ENCODE results near the gene PIGV. TPM values are rescaled to one million over a fixed set of nuclear protein-coding genes. Genes with fewer than 3 reads are reported as not detected.

The PIGV gene
- total RNA-seq, 1 experiment from 2014 or later = 7.5 TPM

DNA sequence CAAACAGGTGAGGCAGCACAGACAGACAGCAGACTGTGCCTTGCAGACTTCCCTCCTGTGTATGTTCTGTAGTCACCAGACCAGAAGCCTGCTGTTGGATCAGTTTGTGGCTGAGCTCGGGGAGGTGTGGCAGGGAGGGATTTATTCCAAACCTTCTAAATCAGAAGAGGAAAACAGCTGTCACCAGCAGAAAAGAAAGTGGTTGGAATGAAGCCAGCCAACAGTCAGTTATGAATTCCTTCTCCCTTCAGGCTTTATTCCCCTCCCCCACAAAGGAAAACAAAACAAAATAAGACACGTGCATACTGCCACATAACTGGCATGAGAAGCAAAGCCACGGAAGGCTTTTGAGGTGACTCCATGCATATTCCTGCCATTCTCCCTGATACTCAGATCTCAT lies 19.0 kb upstream of the PIGV start:
- Histone ChIP-seq H3K23ac (ENCODE audit: insufficient read length, low read depth, low read length) (no peak overlapping the region), H3K23me2 (ENCODE audit: insufficient read length, low read depth, low read length, poor library complexity, severe bottlenecking) (no peaks in the 10 kb centered on the region), H2AK5ac (ENCODE audit: insufficient read length, low read length) (no peak overlapping the region), H4K20me1 (ENCODE audit: control insufficient read depth, insufficient read depth, insufficient read length) (no peaks in the 10 kb centered on the region), H3K4me2 (ENCODE audit: insufficient read depth, insufficient read length, low read length) (no peak overlapping the region), H3K27ac (ENCODE audit: insufficient read length, low read depth, low read length) (no peak overlapping the region), H2BK120ac (ENCODE audit: low read depth, low read length, poor library complexity, severe bottlenecking) (no peak overlapping the region), H3K18ac (ENCODE audit: insufficient read length, low read depth, low read length) (no peak overlapping the region), H3K56ac (ENCODE audit: insufficient read length, low read depth, low read length) (no peak overlapping the region), H4K8ac (replicated peaks; ENCODE audit: insufficient read length, low read depth, low read length) (no peak overlapping the region), H3K14ac (ENCODE audit: insufficient read depth, low read length) (no peak overlapping the region), H3T11ph (ENCODE audit: low read length) (no peak overlapping the region), H2BK20ac (ENCODE audit: low read depth, low read length, poor library complexity, severe bottlenecking) (no peak overlapping the region), H2BK15ac (ENCODE audit: low read depth, low read length) (no peak overlapping the region), H2BK12ac (ENCODE audit: insufficient read length, low read depth, low read length) (no peak overlapping the region), H3K4ac (ENCODE audit: low read depth, low read length) (no peak overlapping the region), H3K27me3 (ENCODE audit: insufficient read depth, low read length) (no peaks in the 10 kb centered on the region), H3K9me3 (ENCODE audit: control insufficient read depth, low read depth, low read length) (no peaks in the 10 kb centered on the region), H4K5ac (ENCODE audit: insufficient read length, low read depth, low read length) (no peak overlapping the region), H2AFZ (ENCODE audit: low read length) (no peak overlapping the region), H4K91ac (ENCODE audit: insufficient read length, low read depth, low read length) (no peak overlapping the region), H3K4me1 (ENCODE audit: insufficient read depth, low read length) (no peaks in the 10 kb centered on the region), H3K9ac (ENCODE audit: extremely low read depth, insufficient read length, low read length) (no peak overlapping the region), H2BK5ac (ENCODE audit: insufficient read length, low read length) (no peak overlapping the region), H3K79me2 (ENCODE audit: insufficient read depth, low read length) (no peaks in the 10 kb centered on the region), H3K79me1 (ENCODE audit: insufficient read depth, low read depth, low read length, poor library complexity, severe bottlenecking) (no peaks in the 10 kb centered on the region)
- Mint-ChIP-seq H3K4me3 (no peak overlapping the region), H3K36me3 (ENCODE audit: insufficient read depth in 1 of 3, low read depth in 3 of 3) (peaks cover 67 to 95% (median 89%) of the 10 kb centered on the region in 3 experiments; a peak in 6 of 7 replicates), H3K4me1 (peaks cover 0 to 4% of the 10 kb centered on the region in 2 experiments; a peak in 2 of 4 replicates), H3K27ac (no peak overlapping the region), H3K27me3 (ENCODE audit: low read depth) (no peaks in the 10 kb centered on the region; the same call in 1 of the 2 replicates), H3K9me3 (no peaks in the 10 kb centered on the region)
- no CpG with 5 or more reads among the region's 3 CpGs for WGBS (ENCODE audit: extremely low coverage, insufficient read length, low lambda C conversion rate)
- DNase-seq = no peak
- TF ChIP-seq, protein P1, sequence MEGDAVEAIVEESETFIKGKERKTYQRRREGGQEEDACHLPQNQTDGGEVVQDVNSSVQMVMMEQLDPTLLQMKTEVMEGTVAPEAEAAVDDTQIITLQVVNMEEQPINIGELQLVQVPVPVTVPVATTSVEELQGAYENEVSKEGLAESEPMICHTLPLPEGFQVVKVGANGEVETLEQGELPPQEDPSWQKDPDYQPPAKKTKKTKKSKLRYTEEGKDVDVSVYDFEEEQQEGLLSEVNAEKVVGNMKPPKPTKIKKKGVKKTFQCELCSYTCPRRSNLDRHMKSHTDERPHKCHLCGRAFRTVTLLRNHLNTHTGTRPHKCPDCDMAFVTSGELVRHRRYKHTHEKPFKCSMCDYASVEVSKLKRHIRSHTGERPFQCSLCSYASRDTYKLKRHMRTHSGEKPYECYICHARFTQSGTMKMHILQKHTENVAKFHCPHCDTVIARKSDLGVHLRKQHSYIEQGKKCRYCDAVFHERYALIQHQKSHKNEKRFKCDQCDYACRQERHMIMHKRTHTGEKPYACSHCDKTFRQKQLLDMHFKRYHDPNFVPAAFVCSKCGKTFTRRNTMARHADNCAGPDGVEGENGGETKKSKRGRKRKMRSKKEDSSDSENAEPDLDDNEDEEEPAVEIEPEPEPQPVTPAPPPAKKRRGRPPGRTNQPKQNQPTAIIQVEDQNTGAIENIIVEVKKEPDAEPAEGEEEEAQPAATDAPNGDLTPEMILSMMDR (conservative IDR thresholded peaks at IDR 0.05) = no peak
